Measurements from ENCODE around the gene PTPN20. TPM values are rescaled to one million over a fixed set of nuclear protein-coding genes. Genes with fewer than 3 reads are reported as not detected.
A peak's percentile ranks its signal among the peaks of the same experiment; 100 is the strongest.
"Not testable (repeated sequence)": the region's sequence is repeated elsewhere in the genome, so short reads cannot be mapped to it uniquely, and the experiment has no call there.

PTPN20 gene
- total RNA-seq, 1 donor from 2014 or later, result 0.13 TPM

GRCh38 chr10:46952540-46952939 lies 41.3 kb downstream of the PTPN20 start:
- not testable (repeated sequence) for DNase-seq (ENCODE audit: low read depth in 2 of 2)

- not testable (repeated sequence) for DNase-seq (ENCODE audit: low read depth in 2 of 2)
Observed at GRCh38 chr10:46960742-46961141, 49.5 kb downstream of the PTPN20 start.

GRCh38 chr10:46963356-46963755 lies 52.1 kb downstream of the PTPN20 start:
- not testable (repeated sequence) for DNase-seq (ENCODE audit: low read depth in 2 of 2)

GRCh38 chr10:46967013-46967412 lies 55.8 kb downstream of the PTPN20 start:
- DNase-seq (ENCODE audit: low read depth in 2 of 2), result not testable (repeated sequence)

- DNase-seq (ENCODE audit: low read depth in 2 of 2), result not testable (repeated sequence)
Observed at GRCh38 chr10:46980223-46980622, 69.0 kb downstream of the PTPN20 start.

- not testable (repeated sequence) for DNase-seq (ENCODE audit: low read depth in 2 of 2)
Observed at GRCh38 chr10:46987233-46987924, 76.2 kb downstream of the PTPN20 start.

GRCh38 chr10:46992803-46993561 lies 81.8 kb downstream of the PTPN20 start:
- peak; percentile 3 to 25 for DNase-seq (ENCODE audit: low read depth in 2 of 2)

GRCh38 chr10:46995234-46995633 lies 84.0 kb downstream of the PTPN20 start:
- no peak for DNase-seq (ENCODE audit: low read depth in 2 of 2)

GRCh38 chr10:46998192-46998591 lies 87.0 kb downstream of the PTPN20 start:
- no peak for DNase-seq (ENCODE audit: low read depth in 2 of 2)

- no peak for DNase-seq (ENCODE audit: low read depth in 2 of 2)
Observed at GRCh38 chr10:46998595-46998994, 87.4 kb downstream of the PTPN20 start.

GRCh38 chr10:46999217-46999616 lies 88.0 kb downstream of the PTPN20 start:
- no peak for DNase-seq (ENCODE audit: low read depth in 2 of 2)

GRCh38 chr10:47008769-47009168 lies 97.5 kb downstream of the PTPN20 start:
- no peak for DNase-seq (ENCODE audit: low read depth in 2 of 2)

GRCh38 chr10:47009215-47009838 lies 98.1 kb downstream of the PTPN20 start:
- no peak for DNase-seq (ENCODE audit: low read depth in 2 of 2)

- DNase-seq (ENCODE audit: low read depth in 2 of 2), result no peak
Observed at GRCh38 chr10:47010036-47010435, 98.8 kb downstream of the PTPN20 start.

- DNase-seq (ENCODE audit: low read depth in 2 of 2), result no peak
Observed at GRCh38 chr10:47012214-47012613, 101.0 kb downstream of the PTPN20 start.

GRCh38 chr10:47013507-47014154 lies 102.4 kb downstream of the PTPN20 start:
- no peak for DNase-seq (ENCODE audit: low read depth in 2 of 2)

- DNase-seq (ENCODE audit: low read depth in 2 of 2), result no peak
Observed at GRCh38 chr10:47015404-47015803, 104.2 kb downstream of the PTPN20 start.

- DNase-seq (ENCODE audit: low read depth in 2 of 2), result no peak
Observed at GRCh38 chr10:47016564-47016963, 105.3 kb downstream of the PTPN20 start.

- no peak for DNase-seq (ENCODE audit: low read depth in 2 of 2)
Observed at GRCh38 chr10:47018026-47018735, 107.0 kb downstream of the PTPN20 start.

GRCh38 chr10:47019155-47020145 lies 108.2 kb downstream of the PTPN20 start:
- DNase-seq (ENCODE audit: low read depth in 2 of 2), result no peak
